NCI-H1417 (cell line): ENCODE data around the gene HMGCS1.
"Not testable (repeated sequence)": the region's sequence is repeated elsewhere in the genome, so short reads cannot be mapped to it uniquely, and the experiment has no call there.

Experiments
- DNase-seq, 3 experiments: peaks; one replicate each; lab custom pipeline; 2025; lab: John Stamatoyannopoulos, UW

Gene HMGCS1

DNA sequence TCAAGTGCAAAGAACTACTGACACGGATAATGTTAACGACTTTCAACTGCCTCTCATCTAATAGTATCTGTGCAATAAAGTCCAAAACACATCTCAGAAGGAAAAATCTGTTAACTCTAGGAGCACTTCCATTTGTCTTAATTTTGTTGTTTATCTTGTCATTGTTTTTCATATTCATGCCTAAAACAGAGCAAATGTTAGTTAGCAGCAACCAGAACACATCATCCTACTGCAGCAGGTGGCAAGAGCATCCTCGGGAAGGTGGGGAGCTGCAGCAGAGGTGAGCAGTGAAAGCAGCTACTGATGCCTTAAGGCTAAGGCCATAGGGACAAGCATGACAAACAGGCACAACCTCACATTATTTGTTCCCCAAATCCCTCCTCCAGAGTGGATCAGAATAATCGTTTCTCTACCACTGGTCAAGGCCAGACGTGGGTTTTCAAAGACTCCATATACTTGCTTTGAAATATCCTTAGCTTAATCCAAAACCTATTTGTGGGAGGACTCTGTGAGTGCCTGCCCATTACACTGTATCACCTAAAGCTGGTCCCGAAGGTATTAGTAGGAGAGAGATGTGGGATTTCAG lies 1.0 kb downstream of the HMGCS1 start:
- DNase-seq = peak in 2 of 3 experiments; percentile 35 to 64

DNA sequence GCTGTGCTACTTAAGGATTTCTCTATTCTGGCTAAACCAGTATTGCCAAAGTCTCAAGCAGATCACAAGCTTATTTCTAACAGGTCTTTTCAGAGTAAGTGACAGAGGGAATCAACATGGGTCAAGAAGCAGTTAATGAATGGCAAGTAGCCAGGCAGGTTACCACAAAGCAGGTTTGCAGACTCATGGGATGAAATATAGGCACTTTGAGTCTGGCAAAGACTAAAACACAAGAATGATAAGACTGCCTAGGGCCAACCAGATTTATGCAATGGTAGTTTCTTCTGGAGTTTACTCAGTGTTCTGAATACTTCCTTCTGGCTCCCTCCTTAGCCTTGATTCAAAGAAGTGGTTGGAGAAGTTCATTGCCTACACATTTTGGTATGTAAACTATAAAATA lies 3.6 kb downstream of the HMGCS1 start:
- no peak for DNase-seq

GRCh38 chr5:43309122-43309521 lies 4.1 kb downstream of the HMGCS1 start:
- no peak for DNase-seq

- not testable (repeated sequence) for DNase-seq
These were observed 6.3 kb downstream of the HMGCS1 start for GRCh38 chr5:43306954-43307353.

DNA sequence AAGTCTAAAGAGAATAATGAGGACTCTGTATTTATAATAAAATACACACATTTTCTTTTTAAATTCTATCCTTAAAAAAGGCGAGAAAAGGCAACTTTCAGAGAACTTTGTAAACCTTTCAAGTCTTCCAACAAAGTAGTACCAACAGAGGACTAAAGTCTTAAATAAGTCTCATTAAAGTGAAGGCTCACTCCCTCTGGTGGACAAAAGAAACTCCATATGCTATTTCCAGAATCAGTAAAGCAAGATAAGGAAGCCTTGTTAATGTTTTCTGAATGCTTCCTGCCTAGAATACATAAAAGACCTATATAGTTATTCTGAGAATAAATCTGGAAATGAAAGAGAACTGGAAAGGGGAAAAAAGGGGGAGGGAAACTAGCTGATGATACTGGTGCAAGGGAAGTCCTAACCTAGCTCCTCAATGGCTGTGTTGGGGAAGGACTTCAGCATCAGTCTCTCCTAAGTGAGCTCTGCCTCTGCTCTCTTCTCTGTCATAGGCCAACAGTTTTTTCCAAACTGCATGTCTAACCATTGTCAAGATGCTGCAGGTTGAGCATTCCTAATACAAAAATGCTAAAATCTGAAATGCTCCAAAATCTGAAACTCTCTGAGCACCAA lies 7.2 kb downstream of the HMGCS1 start:
- peak; percentile 28 to 77 (median 74) for DNase-seq

DNA sequence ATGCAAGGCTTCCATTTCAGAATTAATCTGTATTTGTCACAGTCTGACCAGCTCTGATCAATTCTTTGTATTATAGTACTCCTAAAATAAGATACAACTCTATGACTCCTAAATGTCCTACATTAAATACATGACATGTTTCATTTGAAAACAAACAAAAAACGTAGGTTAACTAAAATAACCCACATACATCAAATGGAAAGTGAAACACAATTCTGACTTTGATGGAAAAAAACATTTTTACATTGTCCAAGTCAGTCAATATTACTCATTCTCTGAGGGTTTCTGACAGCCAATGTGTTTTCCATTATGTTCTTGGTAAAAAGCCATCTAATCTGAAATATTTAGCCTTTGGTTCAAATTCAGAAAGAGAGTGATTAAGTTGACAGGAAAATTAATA lies 8.7 kb downstream of the HMGCS1 start:
- DNase-seq = no peak

GRCh38 chr5:43303242-43303641 lies 10.0 kb downstream of the HMGCS1 start:
- DNase-seq = no peak

DNA sequence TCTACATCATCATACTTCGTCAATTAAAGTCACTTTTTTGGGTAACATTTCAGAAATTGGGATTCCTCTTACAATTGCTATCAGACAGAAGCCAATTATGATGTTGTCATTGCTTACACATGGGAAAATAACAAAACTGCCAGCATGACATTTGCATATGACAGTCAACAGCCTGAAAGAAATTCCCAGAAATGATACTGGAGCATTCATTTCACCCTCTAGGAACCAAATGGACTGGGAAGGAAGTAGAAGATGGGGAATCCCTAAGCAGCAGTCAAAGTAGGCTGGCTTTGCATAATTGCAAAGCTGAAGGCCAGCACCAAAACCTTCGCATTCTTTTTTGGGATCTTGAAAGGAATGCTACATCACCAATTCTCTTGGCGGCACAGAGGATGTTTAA lies 10.7 kb downstream of the HMGCS1 start:
- DNase-seq = no peak

DNA sequence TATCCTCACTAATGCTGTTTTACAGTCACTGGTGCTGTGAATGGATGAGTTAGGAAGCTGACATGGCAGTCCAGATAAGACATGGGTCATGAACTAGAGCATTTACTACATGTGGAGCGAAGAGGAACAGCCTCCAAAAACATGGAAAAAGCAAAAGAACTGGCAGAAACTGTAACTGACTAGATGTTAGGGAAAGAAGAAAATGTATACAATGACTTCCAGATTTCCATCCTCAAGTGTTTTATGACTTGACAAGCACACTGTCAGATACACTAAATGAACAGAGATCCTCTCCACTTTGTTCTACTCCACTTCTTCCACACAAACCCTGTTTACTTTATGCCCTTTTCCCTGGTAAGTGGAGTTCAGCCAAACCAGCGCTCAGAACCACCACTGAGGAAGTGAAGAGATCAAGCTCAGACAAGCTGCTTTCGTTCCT lies 11.5 kb downstream of the HMGCS1 start:
- peak in 1 of 3 experiments; percentile 88 for DNase-seq

GRCh38 chr5:43300112-43300511 lies 13.1 kb downstream of the HMGCS1 start:
- DNase-seq = no peak

DNA sequence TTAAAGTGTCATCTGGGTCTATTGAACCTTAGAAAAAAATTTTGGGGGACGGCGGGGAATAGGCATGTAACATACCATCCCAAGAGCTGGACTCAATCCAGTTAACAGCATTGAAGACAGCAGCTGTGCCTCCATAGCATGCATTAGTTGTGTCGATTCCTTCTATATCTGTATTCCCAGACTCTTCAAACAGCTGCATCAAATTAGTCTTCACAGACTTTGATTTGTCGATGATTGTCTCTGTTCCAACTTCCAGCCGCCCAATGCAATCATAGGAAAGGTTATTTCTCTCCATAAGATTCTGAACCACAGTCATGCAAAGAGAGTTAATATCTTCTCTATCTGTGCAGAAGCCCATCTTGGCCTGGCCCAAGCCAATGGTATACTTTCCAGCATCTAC lies 14.8 kb downstream of the HMGCS1 start:
- DNase-seq = no peak

- no peak for DNase-seq
These were observed 16.4 kb downstream of the HMGCS1 start for GRCh38 chr5:43296835-43297234.

GRCh38 chr5:43295202-43295601 lies 18.0 kb downstream of the HMGCS1 start:
- no peak for DNase-seq

GRCh38 chr5:43294226-43294625 lies 19.0 kb downstream of the HMGCS1 start:
- no peak for DNase-seq

GRCh38 chr5:43290726-43291125 lies 22.5 kb downstream of the HMGCS1 start:
- no peak for DNase-seq

DNA sequence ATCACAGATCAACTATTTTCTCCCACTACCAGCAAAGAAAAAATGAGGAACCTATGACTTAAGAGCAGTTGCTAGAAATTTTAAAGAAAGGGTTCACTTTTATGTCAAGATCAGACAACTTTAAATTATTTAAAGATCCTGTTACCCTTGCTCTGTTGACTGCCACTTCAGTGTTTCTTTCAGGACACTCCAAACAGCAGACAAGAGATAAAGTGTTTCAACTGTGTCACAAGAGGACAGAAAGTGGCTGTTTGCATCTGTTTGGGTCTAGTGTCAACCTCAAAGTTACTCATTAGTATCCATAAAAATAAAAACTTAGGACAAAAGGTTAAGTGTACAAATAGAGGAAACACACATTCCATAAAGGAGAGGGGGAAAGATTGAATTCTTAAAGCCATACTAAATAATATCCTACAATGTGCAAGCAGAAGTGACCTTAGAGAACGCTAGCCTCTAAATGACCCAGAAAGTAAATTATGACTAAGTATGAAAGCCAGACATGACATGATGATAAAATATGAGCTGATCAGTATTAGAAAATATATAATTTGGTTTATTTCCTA lies 24.9 kb downstream of the HMGCS1 start:
- no peak for DNase-seq

DNA sequence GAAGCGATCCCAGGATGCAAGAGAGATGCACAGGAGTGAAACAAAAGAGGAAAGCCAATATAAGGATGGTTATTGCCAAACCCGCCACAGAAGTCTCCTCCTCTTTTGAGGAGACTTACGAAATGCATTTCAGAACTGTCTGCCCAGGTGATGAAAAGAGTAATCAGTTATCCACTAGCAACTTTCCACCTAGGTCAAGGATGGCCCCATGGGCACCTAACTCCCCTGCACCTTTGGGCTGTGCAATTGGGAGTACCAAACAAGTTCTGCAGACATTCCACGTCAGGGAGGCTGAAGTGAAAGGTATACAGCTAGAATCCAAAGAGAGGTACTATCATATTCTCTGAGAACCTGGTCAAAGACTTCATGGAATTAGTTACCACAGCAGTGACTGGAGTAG lies 25.7 kb downstream of the HMGCS1 start:
- no peak for DNase-seq

DNA sequence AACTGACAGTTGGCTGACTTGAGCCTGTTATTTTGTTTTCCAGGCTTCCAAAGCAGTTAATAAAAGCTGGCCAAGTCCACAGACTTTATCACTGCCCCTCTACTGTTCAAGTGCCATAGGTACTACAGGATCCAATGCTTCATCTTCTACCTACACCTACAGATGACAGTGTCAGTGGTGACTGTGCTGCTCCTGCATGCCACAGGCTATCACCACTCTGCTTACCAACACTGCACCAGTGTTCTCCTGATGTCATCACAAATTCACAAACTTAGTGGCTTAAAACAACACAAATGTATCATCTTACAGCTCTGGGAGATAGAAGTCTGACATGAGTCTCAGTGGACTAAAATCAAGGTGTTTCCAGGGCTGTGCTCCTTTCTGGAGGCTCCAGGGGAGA lies 26.6 kb downstream of the HMGCS1 start:
- DNase-seq = no peak

DNA sequence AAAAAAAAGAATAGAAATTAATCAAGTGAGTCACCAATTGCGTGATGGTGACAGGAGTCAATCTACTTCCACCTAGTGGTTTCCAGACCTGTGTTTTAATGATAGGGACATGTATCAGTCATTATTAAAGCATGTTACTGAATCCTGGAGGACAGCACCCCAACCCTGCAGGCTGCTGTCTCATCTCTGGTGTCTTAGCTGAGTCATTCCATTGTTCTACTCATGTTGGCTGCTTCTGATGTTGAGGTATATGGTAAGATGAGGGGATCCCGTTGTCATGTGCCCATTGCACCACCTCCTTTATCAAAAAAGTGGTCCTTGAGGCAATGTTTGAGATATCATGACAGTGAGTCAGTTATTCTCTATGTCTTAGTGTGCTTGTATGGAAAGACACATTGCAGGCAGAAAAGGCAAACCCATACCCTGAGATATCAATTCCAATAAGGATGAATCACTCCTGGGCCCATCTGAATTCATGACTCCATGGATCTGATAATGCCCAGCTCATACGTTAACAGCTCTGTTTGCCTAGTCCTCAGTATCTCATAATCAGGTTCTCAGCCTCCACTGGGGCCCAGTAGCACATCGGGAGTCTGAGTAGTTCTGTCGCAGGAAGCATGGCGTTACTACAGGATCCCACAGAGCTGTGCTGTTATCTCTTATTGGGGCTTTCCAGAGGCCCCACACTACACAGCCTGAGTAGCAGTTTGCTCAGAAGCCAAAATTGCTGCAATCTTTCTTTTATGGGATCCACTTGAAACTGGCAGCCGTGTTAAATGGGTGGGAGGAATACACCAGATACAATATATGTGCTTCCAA lies 31.2 kb downstream of the HMGCS1 start:
- no peak for DNase-seq

DNA sequence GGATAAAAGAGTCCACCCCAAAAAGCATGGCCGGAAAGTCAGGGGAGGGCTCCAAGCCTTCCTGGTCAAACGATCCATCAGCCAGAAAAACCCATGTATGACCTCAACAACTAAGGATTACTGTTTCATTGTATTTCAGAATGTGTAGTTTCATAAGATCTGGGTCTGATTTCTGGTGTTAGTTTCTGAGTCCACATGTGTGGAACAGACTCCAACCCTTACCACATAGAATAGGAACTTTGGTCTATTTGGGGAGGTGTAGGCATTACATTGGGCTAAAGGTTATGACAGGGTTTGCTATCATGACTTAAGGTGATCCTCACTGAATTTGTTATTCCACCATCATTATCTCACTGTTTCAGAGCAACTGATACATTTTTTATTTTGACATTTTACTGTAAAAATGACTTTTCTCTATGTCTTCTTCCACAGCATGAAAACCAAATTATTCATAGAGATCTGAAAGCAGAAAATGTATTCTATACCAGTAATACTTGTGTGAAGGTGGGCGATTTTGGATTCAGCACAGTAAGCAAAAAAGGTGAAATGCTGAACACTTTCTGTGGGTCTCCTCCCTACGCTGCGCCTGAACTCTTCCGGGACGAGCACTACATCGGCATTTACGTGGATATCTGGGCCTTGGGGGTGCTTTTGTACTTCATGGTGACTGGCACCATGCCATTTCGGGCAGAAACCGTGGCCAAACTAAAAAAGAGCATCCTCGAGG lies 33.5 kb downstream of the HMGCS1 start:
- DNase-seq = no peak

GRCh38 chr5:43275391-43275790 lies 37.8 kb downstream of the HMGCS1 start:
- DNase-seq = no peak

GRCh38 chr5:43274435-43275114 lies 38.6 kb downstream of the HMGCS1 start:
- peak in 1 of 3 experiments; percentile 46 for DNase-seq
